Pons (tissue), 1 donor: ENCODE measurements around the gene ITPRIP.

Experiments used
- DNase-seq: peaks from one replicate; pipeline ENCODE4 v3.0.0-alpha.2; 2016; ENCODE audit warnings: low spot score

Gene ITPRIP

DNA sequence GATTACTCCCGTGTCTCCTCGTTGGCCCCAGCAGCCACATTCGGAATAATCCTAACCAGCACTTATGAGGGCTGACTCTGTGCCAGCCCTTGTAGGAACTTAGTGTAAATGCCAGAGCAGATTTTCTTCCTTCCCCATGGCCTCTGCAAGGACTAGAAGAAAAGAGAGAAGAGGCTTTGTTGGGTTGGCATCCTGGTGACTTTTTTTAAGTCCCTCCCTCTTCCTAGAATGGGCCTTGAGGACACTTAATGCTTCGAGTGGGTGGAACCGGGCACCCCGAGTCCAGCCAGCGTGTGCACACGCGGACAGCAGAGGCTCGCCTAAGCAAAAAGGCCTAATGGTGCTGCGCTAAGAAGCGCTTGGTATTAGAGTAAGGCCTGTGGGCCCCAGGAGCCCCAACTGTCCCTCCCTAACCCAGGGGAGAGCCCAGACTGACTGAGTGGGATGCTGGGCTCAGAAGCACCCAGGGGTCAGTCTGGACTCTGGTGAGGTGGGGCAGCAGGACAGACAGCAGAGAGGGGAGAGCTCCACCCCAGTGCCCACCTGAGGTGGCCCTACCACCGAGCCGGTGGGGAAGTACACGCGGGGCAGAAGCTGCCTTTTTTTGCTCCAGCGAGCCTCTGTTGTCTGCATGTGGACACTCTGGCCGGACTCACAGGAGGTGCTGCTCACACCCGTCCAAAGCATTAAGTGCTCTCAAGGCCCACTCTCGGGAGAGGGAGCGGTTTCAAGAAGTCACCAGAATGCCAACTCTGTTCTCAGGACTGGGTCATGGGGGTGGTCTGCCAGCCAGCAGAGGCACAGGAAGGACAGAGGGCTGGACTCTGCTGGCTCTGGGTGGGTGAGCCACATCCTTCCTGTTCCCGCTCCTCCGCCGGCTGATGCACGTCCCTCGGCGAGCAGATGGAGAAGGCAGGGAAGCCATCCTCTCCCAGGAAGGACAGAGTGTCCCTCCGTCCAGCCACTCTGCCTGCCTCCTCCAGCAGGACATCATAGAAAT lies 12.5 kb downstream of the ITPRIP start:
- peak; percentile 58 for DNase-seq

DNA sequence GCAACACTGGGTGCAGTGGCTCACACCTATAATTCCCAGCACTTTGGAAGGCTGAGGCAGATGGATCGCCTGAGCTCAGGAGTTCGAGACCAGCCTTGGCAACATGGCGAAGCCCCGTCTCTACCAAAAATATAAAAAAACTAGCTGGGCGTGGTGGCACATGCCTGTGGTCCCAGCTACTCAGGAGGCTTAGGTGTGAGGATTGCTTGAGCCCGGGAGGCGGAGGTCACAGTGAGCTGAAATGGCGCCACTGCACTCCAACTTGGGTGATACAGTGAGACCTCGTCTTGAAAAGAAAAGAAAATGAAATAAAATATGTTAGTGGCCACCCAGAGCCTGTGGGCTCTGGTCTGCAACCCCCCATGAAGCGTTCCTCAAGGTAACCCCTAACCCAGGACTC lies 13.3 kb downstream of the ITPRIP start:
- no peak for DNase-seq

DNA sequence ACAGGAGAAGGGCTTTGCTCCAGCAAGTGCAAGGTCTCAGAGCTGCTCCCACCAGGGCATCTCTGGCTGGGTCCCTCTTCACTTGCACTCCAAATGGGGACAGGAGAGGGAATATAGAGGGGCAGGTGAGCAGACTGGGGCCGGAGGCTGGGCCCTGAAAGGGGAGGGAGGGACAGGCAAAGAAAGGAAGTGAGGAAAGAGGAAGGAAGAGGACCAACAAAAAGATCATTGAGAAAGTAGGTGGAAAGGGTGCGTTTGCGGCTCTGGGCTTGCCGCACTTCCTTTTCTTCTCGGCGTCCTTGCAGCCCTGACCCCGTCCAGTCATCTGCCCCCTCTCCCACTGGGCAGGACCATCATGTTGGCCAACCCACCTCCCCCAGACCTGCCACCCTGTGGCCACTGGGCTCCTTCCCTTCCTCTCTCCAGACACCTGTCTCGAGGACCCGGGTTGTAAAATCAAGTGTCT lies 14.0 kb downstream of the ITPRIP start:
- peak; percentile 51 for DNase-seq

DNA sequence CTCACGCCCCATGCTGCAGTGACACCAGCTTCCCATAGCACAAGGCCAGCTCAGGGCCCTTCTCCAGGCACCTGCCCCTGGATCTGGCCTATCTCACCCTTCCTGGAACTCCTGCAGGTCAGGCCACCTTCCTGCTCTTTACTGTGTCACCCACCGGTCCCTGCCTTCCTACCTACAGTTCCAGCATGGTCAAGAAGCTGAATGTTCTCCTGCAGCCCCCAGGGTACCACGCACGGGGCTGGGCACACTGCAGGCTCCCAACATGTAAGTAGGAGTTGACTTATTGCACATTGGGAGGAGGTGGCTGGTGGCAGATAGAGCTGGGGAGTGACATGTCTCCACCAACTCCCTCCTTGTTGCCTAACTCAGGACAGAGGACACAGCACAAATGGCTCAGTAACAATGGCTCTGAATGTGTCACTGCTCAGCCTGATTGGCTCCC lies 14.5 kb downstream of the ITPRIP start:
- DNase-seq: no peak

DNA sequence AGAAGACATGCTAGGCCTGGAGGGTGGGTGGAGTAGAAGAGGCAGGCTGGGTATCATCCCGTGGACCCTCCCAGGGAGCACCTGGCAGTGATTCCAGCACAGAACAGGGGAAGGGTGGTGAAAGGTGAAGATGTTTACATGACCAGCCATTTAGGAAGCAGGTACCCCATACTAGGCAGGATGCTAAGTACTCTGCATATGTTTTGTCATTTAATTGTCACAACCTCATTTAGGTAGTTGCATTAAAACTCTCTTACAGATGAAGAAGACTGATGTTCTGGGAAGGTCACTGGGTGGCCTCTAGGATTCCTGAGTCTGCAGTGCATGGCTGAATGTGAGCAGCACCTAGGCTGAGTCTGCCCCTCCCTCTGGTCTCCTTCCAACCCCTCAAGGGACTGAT lies 15.2 kb downstream of the ITPRIP start:
- DNase-seq: no peak

DNA sequence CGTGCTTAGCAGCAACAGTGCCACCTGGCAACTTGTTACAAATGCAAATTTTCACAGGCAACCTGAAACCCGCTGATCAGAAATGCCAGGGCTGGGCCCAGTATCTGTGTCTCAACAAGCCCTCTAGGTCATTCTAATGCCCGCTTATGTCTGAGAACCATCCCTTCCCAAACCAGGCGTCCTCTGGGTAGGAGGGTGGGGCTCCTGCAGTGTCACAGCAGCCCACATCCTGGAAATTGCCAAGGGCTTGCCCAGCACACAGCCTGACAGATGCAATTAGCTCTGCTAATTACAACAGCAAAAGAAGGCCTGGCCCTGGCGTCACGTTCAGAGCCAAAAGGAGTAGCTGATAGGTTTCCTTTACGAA lies 15.9 kb downstream of the ITPRIP start:
- no peak for DNase-seq

DNA sequence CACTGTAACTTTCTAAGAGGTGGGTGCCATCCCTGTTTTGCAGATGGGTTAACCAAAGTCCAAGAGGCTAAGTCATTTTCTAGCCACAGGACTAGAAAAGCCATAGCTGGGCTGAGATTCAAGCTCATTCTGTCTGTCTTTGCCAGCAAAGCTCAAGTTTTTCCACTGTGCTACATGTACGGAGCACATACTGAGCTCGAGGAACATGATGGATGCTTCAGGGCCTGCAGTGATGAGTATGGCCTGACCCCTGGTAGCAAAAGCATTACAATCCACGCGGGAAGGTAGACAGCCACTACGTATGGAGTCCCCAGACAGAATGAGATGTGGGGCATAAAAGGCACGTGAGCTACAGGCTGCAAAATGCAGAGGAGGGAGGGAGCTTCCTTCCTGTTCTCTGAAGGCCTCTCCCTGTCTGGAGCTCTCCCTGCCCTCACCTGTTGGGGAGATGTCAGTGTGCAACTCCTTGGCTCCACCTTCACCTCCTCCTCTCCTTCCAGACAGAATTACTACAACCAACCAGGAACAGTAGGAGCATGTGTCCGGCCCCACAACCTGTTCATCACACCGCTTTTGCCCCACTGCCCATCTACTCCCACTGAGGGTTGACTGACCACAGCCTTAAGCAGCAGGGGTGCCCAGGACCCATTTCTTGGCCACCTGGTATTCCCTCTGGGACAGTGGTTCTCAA lies 16.4 kb downstream of the ITPRIP start:
- DNase-seq: no peak

DNA sequence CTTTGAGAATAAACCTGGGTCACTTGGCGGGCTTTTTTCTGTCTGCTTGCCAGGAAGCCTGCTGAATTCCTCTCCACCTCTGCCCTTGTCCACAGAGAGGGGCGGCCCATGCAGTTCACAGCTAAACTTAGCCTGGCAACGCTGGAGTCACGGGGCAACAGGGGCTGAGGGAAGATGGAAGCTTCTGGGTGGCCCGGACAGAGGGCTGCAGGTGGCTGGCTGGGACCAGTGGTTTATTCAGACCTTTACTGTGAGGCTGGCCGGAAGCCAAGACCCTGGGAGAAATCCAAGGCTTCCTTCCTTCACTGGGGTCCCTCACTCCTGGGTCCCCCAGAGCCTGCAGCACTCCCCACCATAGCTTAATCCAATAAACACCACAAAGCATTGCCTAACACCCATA lies 17.0 kb downstream of the ITPRIP start:
- no peak for DNase-seq

DNA sequence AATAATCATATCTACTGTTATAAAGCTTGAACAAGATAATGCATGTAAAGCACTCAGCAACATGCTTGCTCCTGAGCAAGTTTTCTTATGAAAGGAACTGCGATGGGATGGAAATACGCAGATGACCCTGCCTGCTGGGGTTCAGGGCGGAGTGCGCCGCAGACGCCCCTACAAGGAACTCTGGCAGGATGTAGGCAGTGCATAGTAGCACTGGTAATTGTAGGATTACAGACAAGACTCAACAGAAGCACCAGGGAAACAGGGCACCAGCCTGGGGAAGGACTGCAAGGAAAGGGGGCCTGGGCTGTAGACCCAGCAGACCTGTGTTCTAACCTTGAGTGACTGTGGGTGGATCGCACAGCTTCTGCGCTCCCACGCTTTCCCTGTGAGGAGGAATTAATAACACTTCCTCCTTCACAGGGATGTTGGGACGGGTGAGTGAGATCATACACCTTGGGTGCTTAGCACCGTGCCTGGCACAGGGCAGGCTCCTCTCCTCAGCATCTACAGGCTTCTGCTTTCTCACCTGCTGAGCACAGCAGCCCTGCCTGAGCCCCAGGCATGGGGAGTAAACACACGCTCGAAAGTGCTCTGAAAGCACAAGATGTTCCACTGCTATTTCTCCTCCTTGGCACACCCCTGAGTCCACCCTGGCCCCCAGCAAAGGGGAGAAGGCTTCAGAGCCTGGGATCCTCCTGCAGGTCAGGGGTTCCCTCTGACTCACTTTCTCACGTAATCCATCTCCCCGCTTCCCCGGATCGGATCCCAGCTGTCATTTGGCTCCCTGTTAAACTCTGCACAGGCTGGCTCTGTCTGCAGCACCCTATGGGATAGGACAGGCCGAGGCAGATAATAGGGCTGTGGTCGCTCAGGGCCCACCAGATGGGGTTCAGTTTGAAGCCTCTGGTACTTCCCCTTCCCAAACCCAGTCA lies 19.2 kb downstream of the ITPRIP start:
- DNase-seq: no peak

DNA sequence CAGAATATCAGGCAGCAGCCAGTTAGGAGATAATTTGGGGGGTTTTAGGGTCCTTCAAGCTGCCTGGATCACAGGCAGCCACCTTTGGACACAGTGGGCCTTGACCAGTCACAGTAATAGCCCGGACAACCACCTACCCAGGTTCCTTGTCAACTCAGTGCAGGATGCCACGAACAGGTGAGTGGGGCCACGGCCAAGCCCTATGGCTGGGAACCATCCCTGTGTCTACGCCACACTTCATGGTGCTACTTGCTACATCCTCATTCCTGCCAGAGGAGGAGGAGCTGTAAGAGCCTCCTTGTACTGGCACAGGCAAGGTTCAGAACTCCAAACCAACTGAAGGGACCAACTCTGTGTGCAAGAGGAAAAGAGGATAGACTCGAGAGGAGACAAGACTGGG lies 19.9 kb downstream of the ITPRIP start:
- DNase-seq: no peak

DNA sequence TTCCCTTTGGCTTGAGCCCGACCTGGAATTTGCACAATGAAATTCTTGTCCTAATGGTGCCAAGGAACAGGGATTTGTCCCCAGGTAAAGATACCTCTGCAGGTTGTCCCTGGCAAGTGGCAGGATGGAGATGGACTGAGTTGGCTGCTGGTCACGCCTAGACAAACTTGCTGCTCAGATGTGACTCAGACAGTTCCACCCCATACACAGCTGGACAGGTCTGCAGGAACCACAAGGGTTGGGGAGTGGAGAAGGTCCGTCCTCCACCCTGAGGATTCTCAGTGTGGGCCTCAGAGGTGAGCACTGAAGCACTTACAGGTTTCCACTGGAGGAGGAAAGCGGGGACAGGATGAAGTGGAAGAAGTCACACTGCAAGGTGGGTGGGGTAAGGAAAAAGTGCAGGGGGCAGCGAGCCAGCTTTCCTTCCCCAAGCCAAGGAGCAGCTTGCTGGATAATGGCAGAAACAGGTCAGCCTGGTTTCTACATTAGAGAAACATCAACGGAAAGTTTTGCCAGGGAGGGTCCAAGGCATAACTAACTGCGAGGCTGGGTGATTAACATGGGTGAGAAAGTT lies 20.5 kb downstream of the ITPRIP start:
- DNase-seq: no peak

DNA sequence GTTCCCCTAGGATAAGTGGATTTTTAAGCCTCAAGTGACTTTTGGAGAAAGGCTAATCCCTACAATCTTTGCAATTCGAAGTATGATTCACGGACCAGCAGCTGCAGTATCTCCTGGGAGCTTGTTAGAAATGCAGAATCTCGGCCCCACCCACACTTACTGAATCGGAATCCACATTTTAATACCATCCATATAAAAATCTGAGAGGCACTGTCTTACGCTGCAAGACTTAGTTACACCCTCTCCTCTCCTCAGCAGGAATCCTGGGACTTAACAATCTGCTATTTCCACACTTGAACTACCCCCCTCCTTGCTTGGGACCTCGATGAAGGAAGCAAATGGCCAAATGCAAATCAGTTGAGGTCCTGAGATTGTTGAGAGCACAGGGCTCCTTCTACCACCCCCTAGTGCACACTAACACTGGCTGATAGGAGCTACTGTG lies 21.0 kb downstream of the ITPRIP start:
- no peak for DNase-seq

DNA sequence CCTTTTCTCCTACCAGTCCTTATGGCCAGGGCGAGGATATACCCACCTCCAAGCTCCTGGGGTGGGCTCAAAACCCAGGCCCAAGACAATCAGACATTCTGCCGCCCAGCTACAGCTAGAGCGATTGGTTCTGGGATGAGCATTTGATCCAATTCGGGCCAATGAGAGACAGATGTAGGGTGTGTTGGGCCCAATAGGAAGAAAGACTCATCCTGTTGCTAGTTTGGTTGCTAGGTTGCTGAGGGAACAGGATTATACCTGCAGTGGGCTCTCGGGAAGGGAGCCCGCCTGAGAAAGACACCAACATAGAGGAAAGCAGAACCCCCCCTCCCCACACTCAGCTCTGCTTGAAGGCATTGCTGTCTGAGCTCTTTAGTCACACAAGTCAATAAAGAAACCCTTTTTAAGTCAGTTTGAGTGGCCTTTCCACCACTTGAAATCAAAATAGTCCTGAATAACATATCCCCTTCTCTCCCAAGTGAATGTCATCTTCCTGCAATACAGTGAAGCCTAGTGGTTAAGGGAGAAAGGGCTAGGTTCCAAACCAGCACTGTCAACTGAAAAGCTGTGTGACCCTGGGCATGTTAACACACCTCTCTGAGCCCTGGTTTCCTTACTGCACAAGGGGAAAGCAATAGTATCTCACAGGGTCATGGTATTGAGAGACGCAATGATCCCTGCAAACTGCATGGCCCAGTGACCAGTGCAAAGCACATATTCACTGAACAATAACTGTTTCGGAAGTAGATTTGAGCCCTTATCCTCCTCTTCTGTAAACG lies 21.8 kb downstream of the ITPRIP start:
- no peak for DNase-seq

DNA sequence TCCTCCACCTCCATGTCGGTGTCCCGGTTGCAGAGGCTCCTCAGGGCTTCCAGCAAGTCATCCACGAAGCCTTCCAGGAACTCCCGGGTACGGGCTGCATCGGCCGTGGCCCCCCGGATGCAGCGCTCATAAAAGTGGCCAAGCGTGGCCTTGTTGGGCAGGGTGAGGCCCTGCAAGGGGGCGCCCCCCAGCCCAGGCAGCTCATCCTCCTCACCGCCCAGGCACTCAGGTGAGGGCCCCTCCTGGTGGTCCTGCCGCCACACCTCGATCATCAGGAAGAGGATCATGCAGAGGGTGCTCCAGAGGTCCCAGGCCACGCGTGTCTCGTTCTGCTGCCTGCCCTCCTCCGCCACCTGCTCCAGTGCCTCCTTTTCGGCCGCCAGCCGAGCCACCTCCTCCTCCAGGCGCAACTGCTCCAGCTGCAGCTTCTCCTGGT lies 22.8 kb downstream of the ITPRIP start:
- no peak for DNase-seq

DNA sequence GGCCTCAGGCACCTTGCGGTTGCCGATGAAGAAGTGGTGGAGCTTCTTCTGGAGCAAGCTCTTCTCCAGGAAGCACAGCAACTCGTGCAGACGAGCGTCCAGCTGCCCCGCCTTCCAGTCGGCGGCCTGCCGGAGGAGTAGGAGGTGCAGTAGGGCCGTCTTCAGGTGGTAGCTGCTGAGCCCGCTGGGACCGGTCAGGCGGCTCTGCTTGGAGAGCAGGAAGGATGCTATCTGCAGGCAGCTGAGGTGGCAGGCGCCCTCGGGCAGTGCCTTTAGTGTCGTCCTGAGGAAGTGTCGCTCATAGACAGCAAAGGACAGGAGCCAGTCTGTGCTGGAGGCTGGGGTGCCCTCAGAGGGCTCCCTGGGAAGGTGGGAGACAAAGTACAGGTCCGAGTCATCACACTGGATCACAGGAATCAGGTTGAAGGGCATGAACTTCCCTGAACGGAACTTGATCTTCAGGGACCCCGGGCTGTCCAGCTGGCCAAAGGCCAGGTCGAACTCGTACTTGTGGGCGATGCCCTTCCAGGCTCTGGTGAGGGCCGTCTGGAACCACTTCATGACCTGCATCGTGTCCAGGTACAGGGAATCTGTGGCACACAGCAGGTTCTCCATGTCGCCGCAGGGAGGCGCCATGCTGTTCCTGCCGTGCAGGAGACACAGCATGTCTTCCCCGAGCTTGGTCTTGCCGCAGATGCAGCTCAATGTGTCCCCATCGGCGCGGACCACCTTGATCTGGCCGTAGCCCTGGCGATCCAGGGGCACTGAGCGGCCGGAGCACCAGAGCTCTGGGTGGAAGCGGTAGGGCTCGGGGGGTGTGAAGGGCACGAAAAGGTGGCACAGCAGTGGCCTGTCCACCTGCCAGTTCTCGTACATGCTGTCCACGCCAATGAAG lies 23.4 kb downstream of the ITPRIP start:
- no peak for DNase-seq

DNA sequence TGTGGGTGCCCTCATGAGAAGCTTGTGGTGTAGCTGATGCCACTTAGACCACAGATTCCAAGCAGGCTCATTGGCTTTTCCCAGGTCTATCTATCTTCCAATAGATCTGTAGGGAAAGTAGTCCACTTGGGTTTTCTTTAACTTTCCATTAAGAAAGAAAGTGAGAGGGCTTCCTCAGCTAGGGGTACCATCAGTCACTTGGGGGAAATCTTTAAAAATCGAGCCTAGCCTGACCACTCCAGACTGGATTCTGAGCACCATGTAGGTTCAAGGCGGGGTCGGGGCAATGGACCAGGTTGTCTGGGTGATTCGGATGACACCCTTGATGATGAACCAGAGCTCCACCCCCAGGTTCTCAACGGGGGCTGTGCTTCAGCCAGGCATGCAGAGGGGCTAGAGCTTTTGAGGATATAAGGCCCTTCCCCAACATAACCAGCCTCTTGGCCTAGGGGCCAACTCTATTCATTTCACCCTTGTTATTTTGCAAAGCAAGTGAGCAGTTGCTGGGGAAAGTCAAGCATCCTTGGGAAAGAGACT lies 27.0 kb downstream of the ITPRIP start:
- DNase-seq: no peak

DNA sequence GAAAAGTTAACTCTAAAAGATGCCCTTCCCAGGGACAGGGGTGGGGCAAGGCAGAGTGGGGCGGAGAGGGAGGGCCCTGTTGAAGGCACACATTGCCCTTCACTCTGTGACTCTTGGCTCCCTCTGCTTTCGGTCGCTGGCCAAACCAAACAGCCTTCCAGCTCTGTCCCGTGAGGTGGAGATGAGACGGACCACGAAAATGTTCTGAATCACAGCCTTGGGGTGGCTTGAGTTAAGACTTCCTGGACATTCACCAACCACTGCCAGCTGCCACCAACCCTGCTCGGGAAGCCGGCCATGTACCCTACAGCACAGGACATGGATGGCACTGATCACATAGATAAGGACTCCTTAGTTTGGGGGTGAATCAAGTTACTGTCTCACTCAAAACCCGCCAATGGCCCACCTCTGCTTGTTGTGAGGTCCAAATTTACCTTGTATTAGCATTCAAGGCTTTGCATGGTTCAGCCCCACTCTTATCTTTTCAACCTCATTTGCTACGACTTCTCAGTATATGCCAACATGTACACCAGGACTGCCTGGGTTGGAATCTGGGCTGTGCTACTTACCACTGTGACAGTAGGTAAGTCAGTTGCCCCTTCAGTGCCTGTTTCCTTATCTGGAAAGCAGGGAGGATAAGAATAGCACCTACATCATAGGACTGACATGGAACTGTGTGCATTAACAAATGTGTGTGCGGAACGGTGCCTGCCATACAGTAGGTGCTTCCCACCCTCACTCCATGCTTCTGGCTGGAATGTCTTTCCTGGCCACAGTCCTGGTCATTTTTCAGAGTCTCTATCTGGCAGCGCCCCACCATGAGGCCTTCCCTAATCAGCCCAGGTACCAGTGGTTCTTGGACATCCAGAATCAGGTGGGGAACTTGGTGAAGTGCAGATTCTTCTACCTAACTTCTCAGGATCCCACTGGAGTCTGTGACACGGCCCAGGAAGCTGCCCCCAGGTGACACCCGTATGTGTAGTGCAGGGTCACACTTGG lies 28.0 kb downstream of the ITPRIP start:
- no peak for DNase-seq

DNA sequence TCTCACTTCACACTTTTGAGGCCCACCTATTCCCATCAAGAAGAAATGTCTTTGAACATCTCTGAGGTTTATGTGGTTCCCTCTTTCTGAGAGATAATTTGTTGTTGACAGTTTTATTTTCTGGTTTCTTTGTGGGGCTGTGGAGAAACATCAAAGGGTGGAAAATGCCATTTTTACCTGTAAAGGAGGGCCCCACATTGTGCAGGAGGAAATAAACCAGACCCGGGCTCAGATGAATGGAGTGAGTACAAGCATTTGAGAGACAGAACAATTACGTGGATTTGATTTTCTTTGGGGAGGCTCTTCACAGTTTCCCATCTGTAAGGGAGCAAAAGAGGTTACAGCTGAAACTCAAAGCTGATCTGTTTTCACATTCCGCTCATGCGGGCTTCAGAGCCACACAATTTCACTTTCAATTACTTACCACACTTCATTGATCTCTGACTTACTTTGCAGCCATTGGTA lies 29.8 kb downstream of the ITPRIP start:
- DNase-seq: no peak
